ENCODE data around the gene HYDIN.
A peak's percentile ranks its signal among the peaks of the same experiment; 100 is the strongest.
"Not testable (repeated sequence)": the region's sequence is repeated elsewhere in the genome, so short reads cannot be mapped to it uniquely, and the experiment has no call there.

HYDIN gene

GRCh38 chr16:70823498-70824118 is 406.9 kb downstream of the HYDIN start:
- not testable (repeated sequence) for DNase-seq (ENCODE audit: low spot score)

GRCh38 chr16:70822734-70823133 is 407.8 kb downstream of the HYDIN start:
- DNase-seq (ENCODE audit: low spot score): not testable (repeated sequence)

GRCh38 chr16:70818088-70818487 is 412.4 kb downstream of the HYDIN start:
- DNase-seq (ENCODE audit: low spot score): not testable (repeated sequence)

GRCh38 chr16:70809392-70810060 is 421.0 kb downstream of the HYDIN start:
- no peak for DNase-seq (ENCODE audit: low spot score)

- no peak for DNase-seq (ENCODE audit: low spot score)
Measured at GRCh38 chr16:70808371-70808770, 422.2 kb downstream of the HYDIN start.

GRCh38 chr16:70805787-70806186 is 424.7 kb downstream of the HYDIN start:
- DNase-seq (ENCODE audit: low spot score): peak; percentile 73

GRCh38 chr16:70805380-70805779 is 425.1 kb downstream of the HYDIN start:
- no peak for DNase-seq (ENCODE audit: low spot score)

- peak; percentile 26 for DNase-seq (ENCODE audit: low spot score)
Measured at GRCh38 chr16:70804734-70805169, 425.8 kb downstream of the HYDIN start.

- DNase-seq (ENCODE audit: low spot score): peak; percentile 76
Measured at GRCh38 chr16:70804153-70804733, 426.3 kb downstream of the HYDIN start.

- DNase-seq (ENCODE audit: low spot score): peak; percentile 23
Measured at GRCh38 chr16:70803319-70803718, 427.2 kb downstream of the HYDIN start.

GRCh38 chr16:70801611-70802010 is 428.9 kb downstream of the HYDIN start:
- no peak for DNase-seq (ENCODE audit: low spot score)

- DNase-seq (ENCODE audit: low spot score): peak; percentile 92
Measured at GRCh38 chr16:70800781-70801480, 429.6 kb downstream of the HYDIN start, which contains the start of gene VAC14. Gene VAC14 (minus strand): TSS chr16:70801158. CDS start chr16:70800900, 258 bp downstream.

GRCh38 chr16:70800311-70800710 is 430.2 kb downstream of the HYDIN start:
- no peak for DNase-seq (ENCODE audit: low spot score)

- no peak for DNase-seq (ENCODE audit: low spot score)
Measured at GRCh38 chr16:70796301-70796700, 434.2 kb downstream of the HYDIN start.

GRCh38 chr16:70795296-70795912 is 435.1 kb downstream of the HYDIN start:
- DNase-seq (ENCODE audit: low spot score): no peak

- DNase-seq (ENCODE audit: low spot score): no peak
Measured at GRCh38 chr16:70793851-70794502, 436.5 kb downstream of the HYDIN start.

- no peak for DNase-seq (ENCODE audit: low spot score)
Measured at GRCh38 chr16:70790815-70791214, 439.7 kb downstream of the HYDIN start.

GRCh38 chr16:70789595-70790447 is 440.7 kb downstream of the HYDIN start:
- no peak for DNase-seq (ENCODE audit: low spot score)

- no peak for DNase-seq (ENCODE audit: low spot score)
Measured at GRCh38 chr16:70788668-70789594, 441.6 kb downstream of the HYDIN start.

Data from hepatic stellate cell (primary cell).